IMR-90 (cell line): ENCODE measurements around the gene PRC1.

Experiments used
- BHLHE40 ChIP-seq: fragments of 150-350 bp; IDR thresholded peaks from 2 replicates; pipeline ENCODE4 v1.6.1; 2016; ENCODE audit warnings: mild to moderate bottlenecking, low read depth, low read length
- CEBPB ChIP-seq: IDR thresholded peaks from 2 replicates; pipeline ENCODE4 v1.6.1; 2012; ENCODE audit warnings: low read depth, low read length, improper control_type of control experiment
- ELK1 ChIP-seq: fragments of 150-350 bp; IDR thresholded peaks from 2 replicates; pipeline ENCODE4 v1.6.1; 2016; ENCODE audit warnings: low read depth, mild to moderate bottlenecking, low read length, moderate library complexity, borderline replicate concordance
- MAFK ChIP-seq: IDR thresholded peaks from 2 replicates; pipeline ENCODE4 v1.6.1; 2012; ENCODE audit warnings: low read depth, low read length, improper control_type of control experiment
- MAZ ChIP-seq: IDR thresholded peaks from 2 replicates; pipeline ENCODE4 v1.6.1; 2012; ENCODE audit warnings: low read depth, mild to moderate bottlenecking, low read length, improper control_type of control experiment, moderate library complexity, borderline replicate concordance
- MXI1 ChIP-seq: IDR thresholded peaks from 2 replicates; pipeline ENCODE4 v1.6.1; 2012; ENCODE audit warnings: low read depth, mild to moderate bottlenecking, low read length, moderate library complexity, borderline replicate concordance
- POLR2A ChIP-seq: IDR thresholded peaks from 2 replicates; pipeline ENCODE4 v1.6.1; 2012; ENCODE audit warnings: mild to moderate bottlenecking, low read depth, low read length
- RAD21 ChIP-seq: IDR thresholded peaks from 2 replicates; pipeline ENCODE4 v1.6.1; 2012; ENCODE audit warnings: low read length, improper control_type of control experiment
- RCOR1 ChIP-seq: IDR thresholded peaks from 2 replicates; pipeline ENCODE4 v1.6.1; 2012; ENCODE audit warnings: mild to moderate bottlenecking, low read length, improper control_type of control experiment; ENCODE audit not compliant: insufficient replicate concordance
- RFX5 ChIP-seq: IDR thresholded peaks from 2 replicates; pipeline ENCODE4 v1.8.0; 2012; ENCODE audit warnings: low read depth, mild to moderate bottlenecking, low read length, moderate library complexity
- SMC3 ChIP-seq: fragments of 150-350 bp; IDR thresholded peaks from 2 replicates; pipeline ENCODE4 v1.6.1; 2016; ENCODE audit warnings: low read depth, mild to moderate bottlenecking, antibody characterized with exemption, low read length, moderate library complexity
- USF2 ChIP-seq: fragments of 150-350 bp; IDR thresholded peaks from 2 replicates; pipeline ENCODE4 v1.6.1; 2017; ENCODE audit warnings: mild to moderate bottlenecking, antibody characterized with exemption, low read length, low read depth
- TF ChIP-seq, protein P1 (sequence below): conservative IDR thresholded peaks from 2 replicates; pipeline ENCODE4 v1.5.1; 2012; ENCODE audit warnings: mild to moderate bottlenecking, low read depth, low read length, improper control_type of control experiment

- TF ChIP-seq SMC3 (no peak), POLR2A (peak; percentile 83), RAD21 (no peak), RCOR1 (no peak), RFX5 (no peak), MAZ (peak; percentile 81), USF2 (peak; percentile 50), MAFK (no peak), MXI1 (peak; percentile 81), BHLHE40 (no peak), CEBPB (peak; percentile 83), ELK1 (no peak)
- TF ChIP-seq, protein P1, sequence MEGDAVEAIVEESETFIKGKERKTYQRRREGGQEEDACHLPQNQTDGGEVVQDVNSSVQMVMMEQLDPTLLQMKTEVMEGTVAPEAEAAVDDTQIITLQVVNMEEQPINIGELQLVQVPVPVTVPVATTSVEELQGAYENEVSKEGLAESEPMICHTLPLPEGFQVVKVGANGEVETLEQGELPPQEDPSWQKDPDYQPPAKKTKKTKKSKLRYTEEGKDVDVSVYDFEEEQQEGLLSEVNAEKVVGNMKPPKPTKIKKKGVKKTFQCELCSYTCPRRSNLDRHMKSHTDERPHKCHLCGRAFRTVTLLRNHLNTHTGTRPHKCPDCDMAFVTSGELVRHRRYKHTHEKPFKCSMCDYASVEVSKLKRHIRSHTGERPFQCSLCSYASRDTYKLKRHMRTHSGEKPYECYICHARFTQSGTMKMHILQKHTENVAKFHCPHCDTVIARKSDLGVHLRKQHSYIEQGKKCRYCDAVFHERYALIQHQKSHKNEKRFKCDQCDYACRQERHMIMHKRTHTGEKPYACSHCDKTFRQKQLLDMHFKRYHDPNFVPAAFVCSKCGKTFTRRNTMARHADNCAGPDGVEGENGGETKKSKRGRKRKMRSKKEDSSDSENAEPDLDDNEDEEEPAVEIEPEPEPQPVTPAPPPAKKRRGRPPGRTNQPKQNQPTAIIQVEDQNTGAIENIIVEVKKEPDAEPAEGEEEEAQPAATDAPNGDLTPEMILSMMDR = no peak
These were observed at the start of gene PRC1 for GRCh38 chr15:90994417-90995311.
